ENCODE measurements around the gene ITPR2.

ITPR2 gene

DNA sequence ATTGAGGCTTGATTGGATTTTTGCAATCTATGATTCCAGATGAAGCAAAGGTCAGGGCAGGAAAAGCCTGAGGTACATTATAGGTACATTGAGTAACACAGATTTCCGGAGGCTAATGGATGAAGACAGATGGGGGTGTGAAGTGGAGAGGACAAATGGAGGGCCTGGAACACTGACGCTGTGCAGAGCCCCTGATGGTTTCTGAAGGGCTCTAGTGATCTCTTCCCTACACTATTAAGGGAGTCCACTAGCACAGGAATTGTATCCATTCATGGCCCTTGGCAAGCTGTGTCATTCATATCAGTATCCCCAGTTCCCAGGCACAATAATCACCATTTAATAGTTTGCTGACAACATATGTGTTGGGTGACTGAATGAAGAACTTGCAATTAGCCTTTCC lies 284.8 kb downstream of the ITPR2 start:
- DNase-seq (ENCODE audit: low read depth): no peak

DNA sequence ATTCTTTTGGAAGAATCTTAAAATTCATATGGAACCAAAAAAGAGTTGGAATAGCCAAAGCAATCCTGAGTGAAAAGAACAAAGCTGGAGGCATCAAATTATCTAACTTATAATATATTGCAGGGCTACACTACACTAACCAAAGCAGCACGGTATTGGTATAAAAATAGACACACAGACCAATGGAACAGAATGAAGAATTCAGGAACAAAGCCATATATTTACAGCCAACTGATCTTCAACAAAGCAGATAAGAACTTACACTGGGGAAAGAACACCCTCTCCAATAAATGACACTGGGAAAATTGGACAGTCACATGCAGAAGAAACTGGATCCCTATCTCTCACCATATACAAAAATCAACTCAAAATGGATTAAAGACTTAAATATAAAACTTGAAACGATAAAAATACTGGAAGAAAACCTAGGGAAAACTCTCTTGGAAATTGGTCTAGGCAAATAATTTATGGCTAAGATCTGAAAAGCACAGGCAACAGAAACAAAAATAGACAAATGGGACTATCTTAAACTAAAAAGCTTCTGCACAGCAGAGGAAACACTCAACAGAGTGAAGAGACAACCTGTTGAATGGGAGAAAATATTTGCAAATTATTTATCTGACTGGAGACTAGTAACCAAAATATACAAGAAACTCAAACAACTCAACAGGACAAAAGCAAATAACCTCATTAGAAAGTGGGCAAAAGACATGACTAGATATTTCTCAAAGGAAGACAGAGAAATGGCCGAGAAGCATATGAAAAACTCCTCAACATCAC lies 286.3 kb downstream of the ITPR2 start:
- TF ChIP-seq CTCF (IDR thresholded peaks at IDR 0.05; ENCODE audit: low read depth, low read length, missing control alignments): no peak
- no peak for DNase-seq (ENCODE audit: low read depth)
- no peak overlapping the region for H3K4me3 ChIP-seq (ENCODE audit: low read depth, low read length)

More for the DNA sequence above, 284.8 kb downstream of the ITPR2 start:
- no peak for TF ChIP-seq CTCF (IDR thresholded peaks at IDR 0.05; ENCODE audit: low read depth, low read length, missing control alignments)
- no peak overlapping the region for H3K4me3 ChIP-seq (ENCODE audit: low read depth, low read length)

DNA sequence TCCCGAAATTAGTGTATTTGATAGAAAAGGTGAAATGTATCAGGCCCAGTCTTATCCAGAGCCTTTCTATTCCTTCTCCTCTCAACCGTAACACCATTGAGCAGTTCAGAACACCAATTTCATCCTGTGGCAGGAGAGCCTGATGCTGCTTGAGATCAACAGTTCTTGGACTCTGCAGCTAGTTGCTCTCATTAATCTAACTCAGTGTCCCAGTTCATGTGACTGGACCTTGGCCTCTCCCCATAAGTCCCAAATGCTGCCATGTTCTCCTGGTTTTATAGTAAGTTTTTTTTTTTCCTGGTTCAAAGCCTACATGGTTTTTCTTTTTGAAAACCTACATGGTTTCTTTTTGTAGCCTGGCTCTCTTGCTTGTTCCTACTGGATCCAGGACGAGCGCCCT lies 293.9 kb downstream of the ITPR2 start:
- H3K4me3 ChIP-seq (ENCODE audit: low read depth, low read length): no peak overlapping the region
- TF ChIP-seq CTCF (IDR thresholded peaks at IDR 0.05; ENCODE audit: low read depth, low read length, missing control alignments): no peak
- no peak for DNase-seq (ENCODE audit: low read depth)

DNA sequence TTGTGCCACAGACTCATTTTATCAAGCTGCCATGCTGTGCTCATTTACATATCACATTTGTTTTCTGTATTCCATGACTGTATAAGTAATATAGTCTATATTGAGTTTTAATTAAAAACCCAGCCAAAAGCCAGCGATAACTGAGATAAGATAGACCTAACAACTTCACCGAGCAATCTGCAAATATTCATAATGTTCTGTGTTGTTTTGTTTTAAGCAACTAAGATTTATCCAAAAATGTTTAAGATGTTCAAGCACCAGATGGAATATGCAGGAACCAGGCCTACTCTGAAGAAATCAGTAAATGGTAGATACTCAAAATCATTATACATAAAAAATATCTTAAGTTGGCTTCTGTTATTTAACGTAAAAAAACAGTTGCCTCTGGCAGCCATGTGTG lies 295.3 kb downstream of the ITPR2 start:
- DNase-seq (ENCODE audit: low read depth): no peak
- no peak overlapping the region for H3K4me3 ChIP-seq (ENCODE audit: low read depth, low read length)
- no peak for TF ChIP-seq CTCF (IDR thresholded peaks at IDR 0.05; ENCODE audit: low read depth, low read length, missing control alignments)

DNA sequence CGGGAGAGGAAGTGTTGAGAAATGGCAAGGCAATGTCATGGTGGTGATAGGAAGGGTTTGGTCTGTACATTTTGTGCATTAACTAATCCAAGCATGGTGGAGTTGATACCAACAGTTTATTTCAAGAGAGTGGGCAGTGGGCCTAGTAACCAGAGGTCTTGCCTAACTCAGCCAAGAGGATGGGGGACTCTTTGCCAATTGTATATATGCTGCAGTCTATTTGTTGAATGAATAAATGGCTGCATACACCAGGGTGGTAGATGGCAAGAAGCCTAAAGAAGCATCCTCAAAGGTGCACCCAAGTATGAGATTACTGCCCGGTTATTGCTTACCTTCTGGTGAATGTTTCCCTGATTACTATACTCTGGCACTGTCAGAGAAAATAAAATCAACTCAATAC lies 295.9 kb downstream of the ITPR2 start:
- H3K4me3 ChIP-seq (ENCODE audit: low read depth, low read length): no peak overlapping the region
- no peak for TF ChIP-seq CTCF (IDR thresholded peaks at IDR 0.05; ENCODE audit: low read depth, low read length, missing control alignments)
- no peak for DNase-seq (ENCODE audit: low read depth)

- no peak overlapping the region for H3K4me3 ChIP-seq (ENCODE audit: low read depth, low read length)
- no peak for DNase-seq (ENCODE audit: low read depth)
- TF ChIP-seq CTCF (IDR thresholded peaks at IDR 0.05; ENCODE audit: low read depth, low read length, missing control alignments): no peak
Measured at GRCh38 chr12:26535826-26536225, 297.2 kb downstream of the ITPR2 start.

DNA sequence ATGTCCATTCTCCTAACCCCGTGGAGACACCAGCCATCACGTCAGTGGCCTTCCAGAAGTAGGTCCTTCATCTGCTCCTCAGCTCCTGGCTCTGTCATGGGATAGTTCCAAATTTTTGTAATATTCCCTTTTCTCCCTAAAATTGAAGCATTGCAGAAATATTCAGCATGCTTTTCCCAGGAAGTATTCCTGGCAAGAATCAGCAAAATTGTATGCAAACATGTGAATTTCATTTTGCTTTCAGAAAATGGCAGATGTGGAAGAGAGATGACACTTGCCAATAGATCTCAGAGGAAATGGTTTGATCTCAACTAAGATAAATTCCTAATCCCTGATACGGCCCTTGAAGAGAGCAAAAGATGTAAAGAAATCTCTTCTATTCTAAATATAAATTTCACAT lies 298.9 kb downstream of the ITPR2 start:
- TF ChIP-seq CTCF (IDR thresholded peaks at IDR 0.05; ENCODE audit: low read depth, low read length, missing control alignments): no peak
- no peak for DNase-seq (ENCODE audit: low read depth)
- no peak overlapping the region for H3K4me3 ChIP-seq (ENCODE audit: low read depth, low read length)
